HG03354 (cell line): ENCODE measurements around the gene MAPK9.

Experiments used
- ATAC-seq: cut with Tn5 transposase; IDR thresholded peaks from one replicate; pipeline ENCODE4 v1.9.1; 2021; ENCODE audit warnings: mild to moderate bottlenecking; ENCODE audit not compliant: unreplicated experiment, poor library complexity, severe bottlenecking

Gene MAPK9

GRCh38 chr5:180291943-180292831 is at the start of gene MAPK9:
Gene MAPK9, minus strand, starts transcription at chr5:180292083. Its CDS starts 11,522 bp downstream, at chr5:180280561.
- peak; percentile 85 for ATAC-seq

GRCh38 chr5:180341595-180341994 is 49.7 kb upstream of the MAPK9 start:
- no peak for ATAC-seq

- ATAC-seq: no peak
Measured at GRCh38 chr5:180340856-180341255, 49.0 kb upstream of the MAPK9 start.

- ATAC-seq: no peak
Measured at GRCh38 chr5:180339583-180340183, 47.8 kb upstream of the MAPK9 start.

- no peak for ATAC-seq
Measured at GRCh38 chr5:180338001-180338707, 46.3 kb upstream of the MAPK9 start.

- ATAC-seq: no peak
Measured at GRCh38 chr5:180336234-180337020, 44.5 kb upstream of the MAPK9 start.

- no peak for ATAC-seq
Measured at GRCh38 chr5:180335614-180336233, 43.8 kb upstream of the MAPK9 start.

- ATAC-seq: no peak
Measured at GRCh38 chr5:180334751-180335613, 43.1 kb upstream of the MAPK9 start.

GRCh38 chr5:180334176-180334575 is 42.3 kb upstream of the MAPK9 start:
- ATAC-seq: no peak

GRCh38 chr5:180333661-180334060 is 41.8 kb upstream of the MAPK9 start:
- ATAC-seq: no peak

- no peak for ATAC-seq
Measured at GRCh38 chr5:180332861-180333260, 41.0 kb upstream of the MAPK9 start.

- ATAC-seq: no peak
Measured at GRCh38 chr5:180332051-180332517, 40.2 kb upstream of the MAPK9 start.

GRCh38 chr5:180331647-180331950 is 39.7 kb upstream of the MAPK9 start:
- no peak for ATAC-seq

GRCh38 chr5:180330810-180331646 is 39.1 kb upstream of the MAPK9 start:
- ATAC-seq: no peak

GRCh38 chr5:180330270-180330648 is 38.4 kb upstream of the MAPK9 start:
- no peak for ATAC-seq

GRCh38 chr5:180329606-180330269 is 37.9 kb upstream of the MAPK9 start:
- no peak for ATAC-seq

GRCh38 chr5:180329138-180329435 is 37.2 kb upstream of the MAPK9 start:
- ATAC-seq: no peak
